ENCODE results near the gene B3GAT2. TPM values are rescaled to one million over a fixed set of nuclear protein-coding genes. Genes with fewer than 3 reads are reported as not detected.

Gene B3GAT2
- total and polyA plus RNA-seq, 2 experiments from 2014 or later, result 0.92 to 1.3 TPM

- peak in 1 of 2 donors; percentile 20 for DNase-seq (ENCODE audit: low read depth in 1 of 2, low spot score in 1 of 2)
- peaks cover 87% of the 10 kb centered on the region for H3K27me3 ChIP-seq
- H3K4me3 ChIP-seq, result peak overlapping the region; percentile 35
- H3K4me1 ChIP-seq (ENCODE audit: low read depth), result peaks cover 3% of the 10 kb centered on the region
- H3K9me3 ChIP-seq (ENCODE audit: low read depth), result no peaks in the 10 kb centered on the region
- TF ChIP-seq CTCF (IDR thresholded peaks at IDR 0.05; ENCODE audit: low read depth, low read length), result no peak
- H3K27ac ChIP-seq, result no peak overlapping the region
- H3K36me3 ChIP-seq, result no peaks in the 10 kb centered on the region
These were observed 391 bp upstream of the B3GAT2 start for GRCh38 chr6:70957284-70957617.

GRCh38 chr6:70956191-70956450, 739 bp downstream of the B3GAT2 start:
- no peak for TF ChIP-seq CTCF (IDR thresholded peaks at IDR 0.05; ENCODE audit: low read depth, low read length)
- no peak for DNase-seq (ENCODE audit: low read depth in 1 of 2, low spot score in 1 of 2)

GRCh38 chr6:70955441-70956190, 1.2 kb downstream of the B3GAT2 start:
- no peak overlapping the region for H3K27ac ChIP-seq
- peaks cover 3% of the 10 kb centered on the region for H3K4me1 ChIP-seq (ENCODE audit: low read depth)
- H3K9me3 ChIP-seq (ENCODE audit: low read depth), result no peaks in the 10 kb centered on the region
- TF ChIP-seq CTCF (IDR thresholded peaks at IDR 0.05; ENCODE audit: low read depth, low read length), result peak; percentile 75
- no peaks in the 10 kb centered on the region for H3K36me3 ChIP-seq
- DNase-seq (ENCODE audit: low read depth in 1 of 2, low spot score in 1 of 2), result peak; percentile 78 to 93
- H3K4me3 ChIP-seq, result peak overlapping the region; percentile 35
- peaks cover 82% of the 10 kb centered on the region for H3K27me3 ChIP-seq

More at GRCh38 chr6:70956191-70956450, 739 bp downstream of the B3GAT2 start:
- Histone ChIP-seq H3K4me1 (ENCODE audit: low read depth) (peaks cover 3% of the 10 kb centered on the region), H3K27ac (no peak overlapping the region), H3K36me3 (no peaks in the 10 kb centered on the region), H3K9me3 (ENCODE audit: low read depth) (no peaks in the 10 kb centered on the region), H3K4me3 (peak overlapping the region; percentile 35), H3K27me3 (peaks cover 87% of the 10 kb centered on the region)

- H3K4me3 ChIP-seq, result no peak overlapping the region
- no peaks in the 10 kb centered on the region for H3K36me3 ChIP-seq
- no peaks in the 10 kb centered on the region for H3K9me3 ChIP-seq (ENCODE audit: low read depth)
- peaks cover 3% of the 10 kb centered on the region for H3K4me1 ChIP-seq (ENCODE audit: low read depth)
- H3K27ac ChIP-seq, result no peak overlapping the region
- DNase-seq (ENCODE audit: low read depth in 1 of 2, low spot score in 1 of 2), result no peak
- H3K27me3 ChIP-seq, result peaks cover 74% of the 10 kb centered on the region
- TF ChIP-seq CTCF (IDR thresholded peaks at IDR 0.05; ENCODE audit: low read depth, low read length), result no peak
These were observed 2.1 kb downstream of the B3GAT2 start for GRCh38 chr6:70954750-70955149.

- Histone ChIP-seq H3K27ac (no peak overlapping the region), H3K4me3 (no peak overlapping the region), H3K27me3 (peaks cover 68% of the 10 kb centered on the region)
These were observed 2.7 kb downstream of the B3GAT2 start for GRCh38 chr6:70954176-70954575.

More at GRCh38 chr6:70954176-70954575, 2.7 kb downstream of the B3GAT2 start:
- Histone ChIP-seq H3K36me3 (no peaks in the 10 kb centered on the region), H3K9me3 (ENCODE audit: low read depth) (no peaks in the 10 kb centered on the region), H3K4me1 (ENCODE audit: low read depth) (peaks cover 3% of the 10 kb centered on the region)
- no peak for DNase-seq (ENCODE audit: low read depth in 1 of 2, low spot score in 1 of 2)
- TF ChIP-seq CTCF (IDR thresholded peaks at IDR 0.05; ENCODE audit: low read depth, low read length), result no peak

Data from cardiac muscle cell (in vitro differentiated cells and primary cell).